ELF-1 (cell line): ENCODE results near the gene SYT5.
"Not testable (repeated sequence)": the region's sequence is repeated elsewhere in the genome, so short reads cannot be mapped to it uniquely, and the experiment has no call there.

ENCODE experiments used
- DNase-seq: peaks from one replicate; pipeline ENCODE4 v3.0.0-alpha.2; 2016; ENCODE audit warnings: low read depth, low spot score

The SYT5 gene

GRCh38 chr19:55179606-55180484 is at the start of gene SYT5:
Gene SYT5 (minus strand): TSS chr19:55180289. CDS start chr19:55179041, 1,248 bp downstream.
- DNase-seq, result peak; percentile 44

DNA sequence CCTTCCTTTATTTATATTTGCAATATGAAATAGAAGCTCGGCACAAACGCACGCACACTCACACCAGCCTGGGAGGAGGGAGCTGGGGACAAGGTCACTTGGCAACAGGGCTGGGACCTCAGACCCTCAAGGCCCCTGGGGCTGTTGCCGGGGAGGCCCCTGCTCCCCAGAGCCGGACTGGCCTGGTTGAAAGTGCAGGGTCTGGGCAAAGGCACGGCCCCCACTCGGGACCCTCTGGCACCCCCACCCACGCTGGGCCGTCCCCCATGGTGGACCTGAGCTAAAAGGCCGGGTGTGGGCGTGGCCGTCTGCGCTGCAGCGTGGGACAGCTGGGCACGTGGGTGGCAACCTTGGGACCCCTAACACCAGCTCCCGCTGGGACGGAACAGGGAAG is 49.7 kb upstream of the SYT5 start:
- no peak for DNase-seq

DNA sequence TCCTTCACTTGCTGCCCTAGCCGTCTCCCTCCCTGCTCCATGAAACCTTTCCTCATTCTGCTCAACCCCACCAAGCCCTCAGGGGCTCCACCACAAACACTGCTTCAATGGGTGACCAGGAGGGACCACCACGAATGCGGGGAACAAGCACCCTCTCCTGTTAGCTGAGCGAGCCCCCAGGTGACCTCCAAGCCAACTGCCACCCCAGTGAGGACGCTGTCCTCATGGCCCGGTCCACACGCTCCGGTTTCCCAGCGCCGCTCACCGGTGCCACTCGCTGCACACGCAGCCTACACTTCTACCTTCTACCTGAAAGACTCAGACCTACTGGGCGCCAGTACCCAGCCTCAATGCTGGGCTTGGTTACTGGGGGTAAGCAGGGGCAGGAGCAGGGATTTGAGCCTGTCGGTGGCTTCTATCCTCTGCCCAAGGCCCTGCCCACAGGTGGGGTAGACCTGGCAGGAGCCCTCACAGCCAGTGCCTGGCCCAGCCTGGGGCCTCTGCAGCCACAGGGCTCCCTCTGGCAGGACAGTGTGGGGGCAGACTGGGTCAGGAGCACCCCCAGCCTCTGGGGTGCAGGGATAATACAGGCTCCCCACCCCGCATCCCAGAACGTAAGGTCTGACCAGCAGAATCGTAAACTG is 49.2 kb upstream of the SYT5 start:
- no peak for DNase-seq

DNA sequence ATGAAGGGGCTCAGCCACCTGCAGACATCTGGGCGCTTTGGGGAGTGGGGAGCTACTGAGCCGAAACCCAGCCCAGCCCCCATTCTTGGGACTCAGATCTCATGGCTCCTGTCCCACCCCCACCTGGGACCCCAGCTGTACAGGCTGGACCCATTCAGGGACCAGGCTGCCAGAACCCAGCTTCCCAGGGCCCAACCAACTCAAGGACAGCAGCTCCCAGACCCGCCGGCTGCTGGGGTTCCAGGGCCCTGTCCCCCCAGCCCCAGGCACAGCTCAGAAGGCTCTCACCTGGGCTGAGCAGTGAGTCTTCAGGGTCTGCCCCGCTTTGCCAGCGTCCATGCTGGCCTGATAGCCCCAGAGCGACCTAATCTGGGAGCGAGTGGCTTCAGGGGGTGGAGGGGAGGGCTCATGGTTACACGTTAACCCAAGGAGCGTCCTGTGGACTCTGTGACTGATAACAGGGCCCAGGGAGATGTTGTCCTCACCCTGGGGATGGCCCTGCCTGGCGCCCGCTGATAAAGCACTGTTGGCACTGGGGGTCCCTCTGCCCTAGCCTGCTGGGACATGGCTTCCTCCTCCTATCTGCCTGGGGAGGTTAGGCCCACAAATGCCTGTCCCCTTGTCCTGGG is 48.4 kb upstream of the SYT5 start, which contains the start of gene TMEM86B:
TMEM86B (minus strand) TSS at position 361 of the 629 bp plus-strand sequence; CDS start at position 339, 22 bp downstream.
- DNase-seq, result no peak

DNA sequence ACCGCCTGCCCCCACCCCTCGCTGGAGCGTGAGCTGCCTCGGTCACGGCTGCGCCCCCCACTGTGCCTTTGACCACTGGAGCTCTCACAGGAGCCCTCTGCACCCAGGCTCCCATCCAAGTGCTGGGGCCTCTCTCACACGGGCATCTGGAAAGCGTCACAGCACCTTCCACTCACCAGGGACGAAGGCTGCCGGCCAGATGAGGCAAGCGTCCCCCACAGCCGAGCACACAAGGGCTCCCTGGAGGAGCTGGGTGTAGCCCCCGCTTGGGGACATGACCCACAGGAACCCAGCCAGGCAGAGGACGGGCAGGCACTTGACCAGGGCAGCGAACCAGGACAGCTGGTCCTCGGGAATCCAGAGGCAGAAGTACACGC is 47.9 kb upstream of the SYT5 start:
- DNase-seq, result no peak

- DNase-seq, result no peak
Measured at GRCh38 chr19:55227241-55228014, 47.3 kb upstream of the SYT5 start.

DNA sequence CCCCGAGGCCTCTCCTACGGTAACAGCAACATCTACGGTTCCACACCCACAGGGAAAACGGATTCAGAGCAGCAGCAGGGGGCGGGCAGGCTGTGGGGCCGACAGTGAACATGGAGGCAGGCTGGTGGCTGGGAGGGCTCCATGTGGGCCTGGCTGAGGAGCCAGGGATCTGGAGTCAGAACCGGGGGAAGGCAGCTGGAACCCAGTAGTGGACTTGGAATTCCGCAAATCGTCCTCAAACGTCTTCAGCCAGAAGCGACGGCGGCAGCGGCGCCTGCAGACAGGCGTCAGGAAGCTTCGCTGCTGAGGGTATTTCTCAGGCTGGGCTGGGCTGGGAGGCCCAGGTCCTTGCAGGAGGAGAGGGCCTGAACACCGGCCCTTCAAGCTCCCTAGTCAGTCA is 46.7 kb upstream of the SYT5 start:
- DNase-seq, result no peak

GRCh38 chr19:55226273-55226672 is 46.2 kb upstream of the SYT5 start:
- no peak for DNase-seq

- DNase-seq, result no peak
Measured at GRCh38 chr19:55225415-55225958, 45.4 kb upstream of the SYT5 start.

GRCh38 chr19:55224679-55225414 is 44.8 kb upstream of the SYT5 start:
- not testable (repeated sequence) for DNase-seq

- DNase-seq, result no peak
Measured at GRCh38 chr19:55224038-55224665, 44.1 kb upstream of the SYT5 start.

DNA sequence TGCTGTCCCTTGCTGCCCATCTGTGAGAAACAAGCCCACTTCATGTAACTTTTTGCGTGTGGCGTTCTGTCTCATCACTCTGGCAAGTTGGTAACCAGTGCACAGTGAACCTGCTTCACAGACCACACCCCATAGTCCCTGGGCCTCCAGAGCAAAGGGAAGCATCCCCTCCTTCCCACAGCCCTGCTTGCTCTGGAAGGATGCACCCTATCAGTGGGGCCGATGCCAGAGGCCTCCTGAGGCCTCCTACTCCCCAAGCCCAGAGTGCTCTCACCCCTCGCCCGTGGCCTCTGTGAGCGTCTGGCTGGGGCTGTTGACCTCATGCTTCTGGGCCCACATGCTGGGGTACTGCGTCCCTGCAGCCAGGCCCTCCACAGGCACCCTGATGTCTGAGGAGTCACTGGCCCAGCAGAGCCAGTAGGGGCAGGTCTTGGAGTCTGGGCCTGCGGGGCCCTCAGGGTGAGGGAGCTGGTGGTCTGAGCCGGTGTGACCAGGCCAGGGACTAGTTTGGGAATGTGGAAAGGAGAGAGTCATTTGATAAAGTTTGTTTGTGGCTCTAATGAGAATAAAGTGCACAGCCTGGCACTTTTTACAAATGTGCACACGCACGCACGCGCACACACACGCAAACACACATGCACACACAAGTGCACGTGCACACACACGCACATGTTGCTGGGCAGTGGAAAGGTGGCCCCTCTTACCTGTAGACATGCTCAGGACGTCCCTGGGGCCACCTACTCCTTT is 43.4 kb upstream of the SYT5 start:
- DNase-seq, result no peak

DNA sequence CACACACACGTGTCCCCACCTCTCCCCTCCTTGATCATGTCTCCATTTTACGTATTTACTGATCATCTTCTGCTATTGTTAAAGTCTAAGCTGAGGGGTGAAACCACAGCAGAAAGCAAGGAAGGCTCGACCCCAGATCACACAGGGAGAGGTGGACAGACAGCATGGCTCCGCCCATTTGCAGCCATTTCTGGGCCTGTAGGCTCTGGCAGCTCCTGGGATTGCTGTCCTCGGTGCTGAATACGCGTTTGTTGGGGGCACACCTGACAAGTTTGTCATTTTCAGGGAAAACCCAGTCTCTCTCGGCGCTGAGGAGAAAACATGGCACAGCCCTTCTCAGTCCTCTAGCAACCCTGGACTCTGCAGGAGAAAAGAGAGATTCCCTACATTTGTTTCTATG is 40.4 kb upstream of the SYT5 start:
- peak; percentile 45 for DNase-seq

- peak; percentile 96 for DNase-seq
Measured at GRCh38 chr19:55216461-55217198, 36.5 kb upstream of the SYT5 start.

- no peak for DNase-seq
Measured at GRCh38 chr19:55213547-55213946, 33.5 kb upstream of the SYT5 start.

GRCh38 chr19:55212447-55212846 is 32.4 kb upstream of the SYT5 start:
- no peak for DNase-seq

DNA sequence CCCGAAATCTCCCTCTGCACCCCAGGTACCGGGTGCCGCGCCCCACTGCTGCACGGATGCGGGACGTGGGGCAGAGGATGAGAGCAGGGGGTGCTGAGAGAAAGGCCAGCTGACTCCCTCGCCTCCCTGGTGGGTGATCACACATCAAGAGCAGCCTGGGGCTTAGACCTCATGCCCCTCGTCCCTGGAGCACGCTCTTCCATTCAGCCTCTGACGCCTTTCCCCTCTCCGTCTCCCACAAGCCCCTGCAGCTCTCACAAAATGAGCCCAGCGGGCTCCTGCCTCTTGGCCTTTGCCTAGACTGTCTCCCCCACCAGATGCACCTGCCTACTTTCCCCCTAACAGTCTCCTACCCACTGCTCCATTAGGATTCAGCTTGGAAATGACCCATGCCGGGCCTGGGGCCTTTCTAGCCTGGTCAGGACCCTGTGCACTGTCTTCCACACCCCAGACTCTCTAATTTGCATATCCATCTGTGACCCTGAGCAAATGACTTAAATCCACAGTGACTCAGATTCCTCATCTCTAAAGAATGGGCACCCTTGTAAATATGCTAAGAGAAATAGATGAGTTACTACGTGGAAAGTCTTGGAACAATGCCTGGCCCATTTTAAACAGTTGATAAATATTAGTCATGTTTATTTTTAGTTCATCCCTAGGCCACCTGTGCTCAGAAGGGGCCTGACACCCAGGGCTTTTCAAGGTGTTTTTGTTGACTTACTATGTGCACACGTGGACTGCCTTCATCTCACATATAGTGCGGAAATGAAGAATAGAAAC is 29.8 kb upstream of the SYT5 start:
- DNase-seq, result no peak
